Ammon's horn (tissue), 1 donor: ENCODE results near the gene GORASP1.

ENCODE experiments used
- DNase-seq: peaks from one replicate; pipeline ENCODE4 v3.0.0-alpha.2; 2016; ENCODE audit warnings: low spot score

The GORASP1 gene

GRCh38 chr3:39107388-39108199, at the start of gene GORASP1, which contains the start of gene TTC21A:
Gene GORASP1, minus strand, starts transcription at chr3:39107627. Its CDS starts 86 bp downstream, at chr3:39107541.
Gene TTC21A, plus strand, starts transcription at chr3:39107680. Its CDS starts 158 bp downstream, at chr3:39107838.
- DNase-seq, result peak; percentile 97

GRCh38 chr3:39156421-39156820, 49.0 kb upstream of the GORASP1 start:
- DNase-seq, result no peak

GRCh38 chr3:39154280-39155021, 47.0 kb upstream of the GORASP1 start:
- no peak for DNase-seq

GRCh38 chr3:39153977-39154279, 46.5 kb upstream of the GORASP1 start:
- DNase-seq, result no peak

- DNase-seq, result peak; percentile 72
These were observed 43.6 kb upstream of the GORASP1 start for GRCh38 chr3:39150803-39151631.

GRCh38 chr3:39150148-39150802, 42.8 kb upstream of the GORASP1 start:
- no peak for DNase-seq

GRCh38 chr3:39149498-39150147, 42.2 kb upstream of the GORASP1 start:
- DNase-seq, result no peak

- DNase-seq, result no peak
These were observed 41.6 kb upstream of the GORASP1 start for GRCh38 chr3:39149059-39149455.

GRCh38 chr3:39148435-39149058, 41.1 kb upstream of the GORASP1 start:
- peak; percentile 53 for DNase-seq

GRCh38 chr3:39147711-39148434, 40.4 kb upstream of the GORASP1 start:
- DNase-seq, result no peak

- DNase-seq, result peak; percentile 81
These were observed 39.5 kb upstream of the GORASP1 start for GRCh38 chr3:39146611-39147591.

- peak; percentile 55 for DNase-seq
These were observed 38.7 kb upstream of the GORASP1 start for GRCh38 chr3:39146083-39146501.

- no peak for DNase-seq
These were observed 37.4 kb upstream of the GORASP1 start for GRCh38 chr3:39144748-39145380.

- no peak for DNase-seq
These were observed 36.8 kb upstream of the GORASP1 start for GRCh38 chr3:39144095-39144747.

GRCh38 chr3:39143051-39143885, 35.8 kb upstream of the GORASP1 start:
- no peak for DNase-seq

GRCh38 chr3:39142067-39142466, 34.6 kb upstream of the GORASP1 start:
- DNase-seq, result no peak
